ENCODE results near the gene SIX1. TPM values are rescaled to one million over a fixed set of nuclear protein-coding genes. Genes with fewer than 3 reads are reported as not detected.

The SIX1 gene
- total RNA-seq, 1 experiment from 2014 or later: 2.5 TPM

- DNase-seq (ENCODE audit: low read depth, low spot score) (no peak), ATAC-seq (no peak)
- H3K36me3 ChIP-seq (ENCODE audit: control insufficient read depth in 1 of 2, insufficient read depth in 2 of 2, low read length in 2 of 2): no peaks in the 10 kb centered on the region
- no peak overlapping the region for H3K4me3 ChIP-seq (replicated peaks in 1 of 2; ENCODE audit: low read depth in 1 of 2, low read length in 2 of 2)
- ChIA-PET RAD21 (ENCODE audit: low non-redundant PET in 1 of 2, low total read pairs in 2 of 2, uncharacterized antibody in 2 of 2, unreplicated experiment in 2 of 2) (no interaction called here), POLR2A (no interaction called here), CTCF (no interaction called here)
- no peaks in the 10 kb centered on the region for H4K20me1 ChIP-seq (ENCODE audit: insufficient read depth)
- no peak overlapping the region for H3K9ac ChIP-seq (ENCODE audit: low read length)
- BruUV-seq (replicated peaks): no TSS peak
- no peaks in the 10 kb centered on the region for H3K79me2 ChIP-seq (ENCODE audit: insufficient read depth, low read length)
- no peaks in the 10 kb centered on the region for H3K9me2 ChIP-seq (ENCODE audit: insufficient read depth)
- no peaks in the 10 kb centered on the region for H3K9me3 ChIP-seq (ENCODE audit: control insufficient read depth in 1 of 2, insufficient read depth in 1 of 2, low read depth in 1 of 2, low read length in 2 of 2)
- intact Hi-C loops (cut with micrococcal nuclease): no loop called here
- H3K4me1 ChIP-seq (ENCODE audit: control insufficient read depth in 1 of 2, insufficient read depth in 2 of 2, low read length in 2 of 2): no peaks in the 10 kb centered on the region; a peak in 1 of 4 replicates
- no peaks in the 10 kb centered on the region for H3K27me3 ChIP-seq (ENCODE audit: insufficient read depth, low read length)
- no peak overlapping the region for H3K27ac ChIP-seq (ENCODE audit: low read depth, low read length)
- no peak overlapping the region for H3K4me2 ChIP-seq (ENCODE audit: low read length)
- TF ChIP-seq SP1 (IDR thresholded peaks at IDR 0.05; ENCODE audit: low read depth) (no peak), SIN3A (IDR thresholded peaks at IDR 0.05; ENCODE audit: low read depth) (no peak), JUND (IDR thresholded peaks at IDR 0.05) (no peak), CTCF (IDR thresholded peaks at IDR 0.05 in 2 of 3, conservative IDR thresholded peaks at IDR 0.05 in 1 of 3; ENCODE audit: borderline replicate concordance in 1 of 3, insufficient read depth in 1 of 3, low read depth in 2 of 3, low read length in 2 of 3) (no peak), CBX3 (IDR thresholded peaks at IDR 0.05; ENCODE audit: low read depth) (no peak), SRF (IDR thresholded peaks at IDR 0.05; ENCODE audit: low read depth) (no peak), YY1 (IDR thresholded peaks at IDR 0.05; ENCODE audit: extremely low read depth, insufficient replicate concordance, low read depth, low read length) (no peak), ZBTB33 (IDR thresholded peaks at IDR 0.05; ENCODE audit: extremely low read depth, insufficient replicate concordance, low read length) (no peak), ZFX (IDR thresholded peaks at IDR 0.05) (no peak), ATF3 (IDR thresholded peaks at IDR 0.05) (no peak), ZNF274 (IDR thresholded peaks at IDR 0.05; ENCODE audit: low read depth, low read length) (no peak), EZH2 (IDR thresholded peaks at IDR 0.05) (no peak), REST (IDR thresholded peaks at IDR 0.05; ENCODE audit: low read depth) (no peak), TCF7L2 (IDR thresholded peaks at IDR 0.05; ENCODE audit: borderline replicate concordance, extremely low read depth, insufficient read depth, insufficient read length) (no peak), FOSL1 (IDR thresholded peaks at IDR 0.05; ENCODE audit: low read depth) (no peak), POLR2A (IDR thresholded peaks at IDR 0.05; ENCODE audit: borderline replicate concordance, extremely low read depth, insufficient read depth, insufficient read length) (no peak), EZH2phosphoT487 (IDR thresholded peaks at IDR 0.05; ENCODE audit: borderline replicate concordance) (no peak), CEBPB (IDR thresholded peaks at IDR 0.05; ENCODE audit: low read depth) (no peak), ELF1 (IDR thresholded peaks at IDR 0.05; ENCODE audit: borderline replicate concordance, low read depth) (no peak)
- H2AFZ ChIP-seq (ENCODE audit: low read depth, low read length, poor library complexity, severe bottlenecking): no peak overlapping the region
These were observed 6.8 kb downstream of the SIX1 start for GRCh38 chr14:60642270-60643140.
